ENCODE measurements around the gene HOGA1.

HOGA1 gene

GRCh38 chr10:97548828-97549455, 35.2 kb upstream of the HOGA1 start:
- Histone ChIP-seq H3K4me3 (ENCODE audit: insufficient read depth, low read length, poor library complexity, severe bottlenecking) (no peak overlapping the region), H3K27me3 (ENCODE audit: low read length) (no peaks in the 10 kb centered on the region), H3K27ac (ENCODE audit: low read depth, low read length) (no peak overlapping the region), H3F3A (ENCODE audit: insufficient read depth) (no peaks in the 10 kb centered on the region), H3K79me2 (ENCODE audit: insufficient read depth, low read length) (no peaks in the 10 kb centered on the region), H3K36me3 (ENCODE audit: low read length) (no peaks in the 10 kb centered on the region), H3K9ac (ENCODE audit: low read length) (no peak overlapping the region), H3K9me2 (replicated peaks; ENCODE audit: insufficient read depth, low read length) (no peaks in the 10 kb centered on the region), H3K9me3 (ENCODE audit: insufficient read depth, low read length) (no peaks in the 10 kb centered on the region), H4K20me1 (ENCODE audit: low read depth, low read length) (no peaks in the 10 kb centered on the region), H2AFZ (ENCODE audit: low read depth, low read length, severe bottlenecking) (no peak overlapping the region), H3K4me2 (ENCODE audit: low read depth, low read length, poor library complexity, severe bottlenecking) (no peak overlapping the region)
- TF ChIP-seq, protein P1, sequence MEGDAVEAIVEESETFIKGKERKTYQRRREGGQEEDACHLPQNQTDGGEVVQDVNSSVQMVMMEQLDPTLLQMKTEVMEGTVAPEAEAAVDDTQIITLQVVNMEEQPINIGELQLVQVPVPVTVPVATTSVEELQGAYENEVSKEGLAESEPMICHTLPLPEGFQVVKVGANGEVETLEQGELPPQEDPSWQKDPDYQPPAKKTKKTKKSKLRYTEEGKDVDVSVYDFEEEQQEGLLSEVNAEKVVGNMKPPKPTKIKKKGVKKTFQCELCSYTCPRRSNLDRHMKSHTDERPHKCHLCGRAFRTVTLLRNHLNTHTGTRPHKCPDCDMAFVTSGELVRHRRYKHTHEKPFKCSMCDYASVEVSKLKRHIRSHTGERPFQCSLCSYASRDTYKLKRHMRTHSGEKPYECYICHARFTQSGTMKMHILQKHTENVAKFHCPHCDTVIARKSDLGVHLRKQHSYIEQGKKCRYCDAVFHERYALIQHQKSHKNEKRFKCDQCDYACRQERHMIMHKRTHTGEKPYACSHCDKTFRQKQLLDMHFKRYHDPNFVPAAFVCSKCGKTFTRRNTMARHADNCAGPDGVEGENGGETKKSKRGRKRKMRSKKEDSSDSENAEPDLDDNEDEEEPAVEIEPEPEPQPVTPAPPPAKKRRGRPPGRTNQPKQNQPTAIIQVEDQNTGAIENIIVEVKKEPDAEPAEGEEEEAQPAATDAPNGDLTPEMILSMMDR (IDR thresholded peaks at IDR 0.05; ENCODE audit: insufficient read depth, low read length, poor library complexity, severe bottlenecking): no peak
- no peak for TF ChIP-seq EZH2phosphoT487 (conservative IDR thresholded peaks at IDR 0.05; ENCODE audit: low read length)

GRCh38 chr10:97549587-97550322, 34.4 kb upstream of the HOGA1 start:
- Histone ChIP-seq H3F3A (ENCODE audit: insufficient read depth) (no peaks in the 10 kb centered on the region), H2AFZ (ENCODE audit: low read depth, low read length, severe bottlenecking) (no peak overlapping the region), H3K36me3 (ENCODE audit: low read length) (no peaks in the 10 kb centered on the region), H3K79me2 (ENCODE audit: insufficient read depth, low read length) (no peaks in the 10 kb centered on the region), H3K9me2 (replicated peaks; ENCODE audit: insufficient read depth, low read length) (no peaks in the 10 kb centered on the region), H4K20me1 (ENCODE audit: low read depth, low read length) (no peaks in the 10 kb centered on the region), H3K4me3 (ENCODE audit: insufficient read depth, low read length, poor library complexity, severe bottlenecking) (no peak overlapping the region), H3K27me3 (ENCODE audit: low read length) (no peaks in the 10 kb centered on the region), H3K9me3 (ENCODE audit: insufficient read depth, low read length) (no peaks in the 10 kb centered on the region), H3K4me2 (ENCODE audit: low read depth, low read length, poor library complexity, severe bottlenecking) (no peak overlapping the region), H3K9ac (ENCODE audit: low read length) (no peak overlapping the region), H3K27ac (ENCODE audit: low read depth, low read length) (no peak overlapping the region)
- TF ChIP-seq, protein P1 (IDR thresholded peaks at IDR 0.05; ENCODE audit: insufficient read depth, low read length, poor library complexity, severe bottlenecking): no peak
- TF ChIP-seq EZH2phosphoT487 (conservative IDR thresholded peaks at IDR 0.05; ENCODE audit: low read length): no peak

- no peaks in the 10 kb centered on the region for H3K9me2 ChIP-seq (replicated peaks; ENCODE audit: insufficient read depth, low read length)
- no peak overlapping the region for H3K4me2 ChIP-seq (ENCODE audit: low read depth, low read length, poor library complexity, severe bottlenecking)
- TF ChIP-seq, protein P1 (IDR thresholded peaks at IDR 0.05; ENCODE audit: insufficient read depth, low read length, poor library complexity, severe bottlenecking): no peak
- no peak for TF ChIP-seq EZH2phosphoT487 (conservative IDR thresholded peaks at IDR 0.05; ENCODE audit: low read length)
- H3K9ac ChIP-seq (ENCODE audit: low read length): no peak overlapping the region
- no peaks in the 10 kb centered on the region for H3K27me3 ChIP-seq (ENCODE audit: low read length)
- H3K79me2 ChIP-seq (ENCODE audit: insufficient read depth, low read length): no peaks in the 10 kb centered on the region
- H3K36me3 ChIP-seq (ENCODE audit: low read length): no peaks in the 10 kb centered on the region
- H3K27ac ChIP-seq (ENCODE audit: low read depth, low read length): no peak overlapping the region
- H3K9me3 ChIP-seq (ENCODE audit: insufficient read depth, low read length): no peaks in the 10 kb centered on the region
- H4K20me1 ChIP-seq (ENCODE audit: low read depth, low read length): no peaks in the 10 kb centered on the region
- H3F3A ChIP-seq (ENCODE audit: insufficient read depth): no peaks in the 10 kb centered on the region
- H3K4me3 ChIP-seq (ENCODE audit: insufficient read depth, low read length, poor library complexity, severe bottlenecking): no peak overlapping the region
- no peak overlapping the region for H2AFZ ChIP-seq (ENCODE audit: low read depth, low read length, severe bottlenecking)
Observed at GRCh38 chr10:97550336-97551149, 33.6 kb upstream of the HOGA1 start.

Data from SU-DHL-6 (cell line).